D341Med (cell line): ENCODE data around the gene AHCY.
"Not testable (repeated sequence)": the region's sequence is repeated elsewhere in the genome, so short reads cannot be mapped to it uniquely, and the experiment has no call there.

Experiments
- DNase-seq: peaks from one replicate; pipeline ENCODE4 v3.0.0; 2012; ENCODE audit warnings: low spot score

The AHCY gene

GRCh38 chr20:34254979-34255378 is 48.2 kb downstream of the AHCY start:
- DNase-seq: no peak

- not testable (repeated sequence) for DNase-seq
These were observed 50.6 kb downstream of the AHCY start for GRCh38 chr20:34252431-34253086.

- no peak for DNase-seq
These were observed 51.5 kb downstream of the AHCY start for GRCh38 chr20:34251619-34252018.

GRCh38 chr20:34250005-34250404 is 53.1 kb downstream of the AHCY start:
- no peak for DNase-seq

- DNase-seq: no peak
These were observed 53.9 kb downstream of the AHCY start for GRCh38 chr20:34249291-34249690.

- no peak for DNase-seq
These were observed 57.0 kb downstream of the AHCY start for GRCh38 chr20:34246126-34246626.

- DNase-seq: no peak
These were observed 59.8 kb downstream of the AHCY start for GRCh38 chr20:34243377-34243776.

GRCh38 chr20:34242879-34243278 is 60.3 kb downstream of the AHCY start:
- DNase-seq: no peak

GRCh38 chr20:34242015-34242414 is 61.1 kb downstream of the AHCY start:
- not testable (repeated sequence) for DNase-seq

GRCh38 chr20:34240693-34241615 is 62.2 kb downstream of the AHCY start, which contains the start of gene ASIP:
Gene ASIP (plus strand): TSS chr20:34241423. CDS start chr20:34260375, 18,952 bp downstream.
- DNase-seq: no peak

- no peak for DNase-seq
These were observed 63.0 kb downstream of the AHCY start for GRCh38 chr20:34240121-34240520.

- no peak for DNase-seq
These were observed 65.2 kb downstream of the AHCY start for GRCh38 chr20:34237942-34238341.

- DNase-seq: no peak
These were observed 67.3 kb downstream of the AHCY start for GRCh38 chr20:34235875-34236274.

GRCh38 chr20:34233687-34234086 is 69.5 kb downstream of the AHCY start:
- DNase-seq: no peak

GRCh38 chr20:34232494-34233087 is 70.6 kb downstream of the AHCY start:
- no peak for DNase-seq

- no peak for DNase-seq
These were observed 71.5 kb downstream of the AHCY start for GRCh38 chr20:34231634-34232033.
